ENCODE data around the gene ASPHD2. TPM values are rescaled to one million over a fixed set of nuclear protein-coding genes. Genes with fewer than 3 reads are reported as not detected.
"Not testable (repeated sequence)": the region's sequence is repeated elsewhere in the genome, so short reads cannot be mapped to it uniquely, and the experiment has no call there.

ASPHD2 gene
- total and polyA plus RNA-seq, 10 donors: 2.1 to 8.0 (median 5.1) TPM

- WGBS, 5 donors: 67 to 80% (median 77%) methylated on average over 11 of the region's 11 CpGs
- Histone ChIP-seq H3K27ac (no peak overlapping the region), H3K27me3 (replicated peaks in 1 of 7) (no peaks in the 10 kb centered on the region), H3K4me1 (peaks cover 4 to 46% (median 18%) of the 10 kb centered on the region in 6 donors), H3K9me3 (no peaks in the 10 kb centered on the region), H3K36me3 (peaks cover 0 to 44% (median 7%) of the 10 kb centered on the region in 6 donors), H3K4me3 (no peak overlapping the region)
- DNase-seq: no peak
- TF ChIP-seq POLR2A (IDR thresholded peaks at IDR 0.05) (no peak), POLR2AphosphoS5 (IDR thresholded peaks at IDR 0.05) (no peak), CTCF (IDR thresholded peaks at IDR 0.05 in 8 of 11, conservative IDR thresholded peaks at IDR 0.05 in 3 of 11) (no peak)
- intact Hi-C loops (cut with DNase I; ENCODE audit: low total_unique reads): no loop called here
Observed at GRCh38 chr22:26436903-26437515, 7.9 kb downstream of the ASPHD2 start.

GRCh38 chr22:26437694-26438392 is 8.8 kb downstream of the ASPHD2 start:
- DNase-seq: no peak
- H3K9me3 ChIP-seq: no peaks in the 10 kb centered on the region
- H3K27ac ChIP-seq: no peak overlapping the region
- intact Hi-C loops (cut with DNase I; ENCODE audit: low total_unique reads): no loop called here
- 87 to 94% (median 91%) methylated on average over 14 of the region's 14 CpGs for WGBS, 5 donors
- peaks cover 0 to 51% (median 7%) of the 10 kb centered on the region in 6 donors for H3K36me3 ChIP-seq
- no peak overlapping the region for H3K4me3 ChIP-seq
- H3K4me1 ChIP-seq: peaks cover 0 to 41% (median 10%) of the 10 kb centered on the region in 6 donors
- no peaks in the 10 kb centered on the region for H3K27me3 ChIP-seq (replicated peaks in 1 of 7)
- TF ChIP-seq POLR2A (IDR thresholded peaks at IDR 0.05): no peak
- no peak for TF ChIP-seq POLR2AphosphoS5 (IDR thresholded peaks at IDR 0.05)

- H3K27ac ChIP-seq; H3K9me3 ChIP-seq; intact Hi-C loops (cut with DNase I; ENCODE audit: low total_unique reads); DNase-seq; H3K27me3 ChIP-seq (replicated peaks in 1 of 7); H3K4me3 ChIP-seq: not testable (repeated sequence)
- peaks cover 0 to 32% (median 7%) of the 10 kb centered on the region in 6 donors for H3K4me1 ChIP-seq
- H3K36me3 ChIP-seq: peaks cover 0 to 55% (median 5%) of the 10 kb centered on the region in 6 donors
- WGBS, 5 donors: 90 to 98% (median 95%) methylated on average over 3 of the region's 3 CpGs
Observed at GRCh38 chr22:26438776-26439175, 9.7 kb downstream of the ASPHD2 start.

- Histone ChIP-seq H3K27ac (no peak overlapping the region), H3K4me3 (no peak overlapping the region), H3K9me3 (no peaks in the 10 kb centered on the region), H3K4me1 (peaks cover 0 to 27% (median 7%) of the 10 kb centered on the region in 6 donors), H3K27me3 (replicated peaks in 1 of 7) (no peaks in the 10 kb centered on the region), H3K36me3 (peaks cover 0 to 55% (median 2%) of the 10 kb centered on the region in 6 donors)
- intact Hi-C loops (cut with DNase I; ENCODE audit: low total_unique reads): no loop called here
- TF ChIP-seq POLR2A (IDR thresholded peaks at IDR 0.05) (no peak), POLR2AphosphoS5 (IDR thresholded peaks at IDR 0.05) (no peak), CTCF (IDR thresholded peaks at IDR 0.05 in 8 of 11, conservative IDR thresholded peaks at IDR 0.05 in 3 of 11) (no peak)
- DNase-seq: no peak
- whole genome bisulfite sequencing, 5 donors: 66 to 88% (median 78%) methylated on average over 3 of the region's 3 CpGs
Observed at GRCh38 chr22:26439559-26439958, 10.5 kb downstream of the ASPHD2 start.

- H3K9me3 ChIP-seq: no peaks in the 10 kb centered on the region
- WGBS, 5 donors: 69 to 73% (median 70%) methylated on average over 4 of the region's 4 CpGs
- TF ChIP-seq POLR2AphosphoS5 (IDR thresholded peaks at IDR 0.05) (no peak), POLR2A (IDR thresholded peaks at IDR 0.05) (no peak), CTCF (IDR thresholded peaks at IDR 0.05 in 8 of 11, conservative IDR thresholded peaks at IDR 0.05 in 3 of 11) (no peak)
- H3K27me3 ChIP-seq (replicated peaks in 1 of 7): no peaks in the 10 kb centered on the region
- no peak overlapping the region for H3K27ac ChIP-seq
- peaks cover 0 to 4% (median 0%) of the 10 kb centered on the region in 6 donors for H3K4me1 ChIP-seq
- no peak overlapping the region for H3K4me3 ChIP-seq
- intact Hi-C loops (cut with DNase I; ENCODE audit: low total_unique reads): no loop called here
- peaks cover 0 to 51% (median 2%) of the 10 kb centered on the region in 6 donors for H3K36me3 ChIP-seq
- no peak for DNase-seq
Observed at GRCh38 chr22:26442086-26442756, 13.2 kb downstream of the ASPHD2 start.
